Heart right ventricle (tissue), 16 donors: Measurements from ENCODE around the gene PCSK2. TPM values are rescaled to one million over a fixed set of nuclear protein-coding genes. Genes with fewer than 3 reads are reported as not detected.

ENCODE experiments used
- ATAC-seq, 8 donors: fragments of 200-7000 bp; cut with Tn5 transposase; one replicate each; pipeline ENCODE4 v1.9.1; 2020; ENCODE audit warnings: mild to moderate bottlenecking in 8 of 8, moderate library complexity in 8 of 8, moderate number of reproducible peaks in 1 of 8
- DNase-seq, 2 donors: peaks; one replicate each; pipeline ENCODE4 v3.0.0-alpha.2; 2020
- H3K27ac ChIP-seq, 10 donors: fragments of 200-600 bp; sonication (generic) in 2 of 10; one replicate each; pipeline versions ENCODE4 v1.5.0 to v1.8.0; 2020 to 2022; ENCODE audit warnings: mild to moderate bottlenecking in 3 of 10
- H3K27me3 ChIP-seq, 7 donors: fragments of 200-600 bp; one replicate each; pipeline ENCODE4 v1.8.0; 2021 to 2022; ENCODE audit warnings: mild to moderate bottlenecking in 2 of 7
- H3K36me3 ChIP-seq, 9 donors: fragments of 200-600 bp; sonication (generic) in 1 of 9; one replicate each; pipeline versions ENCODE4 v1.5.0 to v1.8.0; 2020 to 2022; ENCODE audit warnings: mild to moderate bottlenecking in 2 of 9
- H3K4me1 ChIP-seq, 9 donors: fragments of 200-600 bp; sonication (generic) in 1 of 9; one replicate each; pipeline versions ENCODE4 v1.5.0 to v1.8.0; 2020 to 2022; ENCODE audit warnings: mild to moderate bottlenecking in 4 of 9
- H3K4me3 ChIP-seq, 10 donors: fragments of 200-600 bp; sonication (generic) in 2 of 10; one replicate each; pipeline versions ENCODE4 v1.5.0 to v1.8.0; 2020 to 2022; ENCODE audit warnings: mild to moderate bottlenecking in 7 of 10, moderate library complexity in 2 of 10
- H3K9me3 ChIP-seq, 11 donors: fragments of 200-600 bp in 10 of 11; sonication (generic) in 2 of 11; one replicate each; pipeline versions ENCODE4 v1.5.0 to v1.8.0; 2013 to 2022; ENCODE audit warnings: mild to moderate bottlenecking in 2 of 11, control low read depth in 1 of 11, moderate library complexity in 1 of 11
- CTCF ChIP-seq, 9 donors: fragments of 200-600 bp; sonication (generic) in 2 of 9; IDR thresholded peaks; one replicate each; pipeline versions ENCODE4 v1.5.0 to v1.8.0; 2021 to 2022; ENCODE audit warnings: antibody characterized with exemption in 9 of 9, mild to moderate bottlenecking in 5 of 9, moderate library complexity in 1 of 9
- WGBS, 2 donors: extraction: QIAGEN DNeasy Blood & Tissue Kit; methylation state at CpG; one replicate each; pipeline ENCODE4 v1.1.7; 2013; ENCODE audit warnings: inconsistent platforms in 1 of 2; 5-methylcytosine and 5-hydroxymethylcytosine counted together
- intact Hi-C, 10 donors: fragments of 100-400 bp; cut with DNase I; formaldehyde crosslinking; loops; one replicate each; pipeline versions ENCODE4 v1.11.1 to v1.14.2; 2022
- polyA plus RNA-seq, 2 donors: library from polyadenylated mRNA; stranded (reverse); fragments of 200-250 nt; gene quantifications; one replicate each; pipeline ENCODE4 v1.2.3, GENCODE V29; 2013
- total RNA-seq, 10 donors: library from RNA; stranded (reverse); fragmentation: NEBNext Ultra II Directional in 3 of 10; extraction: Animal tissue kit (Norgen Biotek cat#: 25700) in 3 of 10; gene quantifications; one replicate each; pipeline versions ENCODE4 v1.2.1 to v1.2.4, GENCODE V29; 2021 to 2023
- donor health status: Arrhythmogenic right ventricular cardiomyopathy.
- donor health status: ischemic (EF 13 %, LVEDD 7.1; RV severe dilation, severe dysfunction).
- donor health status: healthy with polysubstance abuse.
- donor health status: DM: no; HTN: yes; CAD: no.
- donor health status: DM: no; HTN: no; CAD: no.
- donor health status: ischemic (EF 25% LVEDD 6.9; RV normal size, moderate dysfunction).
- donor health status: ischemic (EF 25% LVEDD 5.7; RV mildly dilated, moderate dysfunction).
- donor health status: healthy.
- donor health status: DM: yes; HTN: yes; CAD: no.
- donor health status: Ischemic cardiomyopathy.
- donor health status: ischemic (EF 35%, LVEDD 5.7; RV mildly dilated, moderate dysfunction).
- donor health status: nonischemic (EF 11% LVEDD 7.7; RV severe dilation, severe dysfunction).
- donor health status: DM: yes; HTN: yes; CAD: no.
- donor health status: PGD.
- donor health status: ischemic (EF 29% LVEDD 5.4; RV normal size, mild dysfunction).
- donor health status: nonischemic (EF 23%, LVEDD 6.1; RV moderate dilation, normal function).

PCSK2 gene
- total and polyA plus RNA-seq, 12 donors: 0.09 to 1.4 (median 0.66) TPM; not detected in 1

DNA sequence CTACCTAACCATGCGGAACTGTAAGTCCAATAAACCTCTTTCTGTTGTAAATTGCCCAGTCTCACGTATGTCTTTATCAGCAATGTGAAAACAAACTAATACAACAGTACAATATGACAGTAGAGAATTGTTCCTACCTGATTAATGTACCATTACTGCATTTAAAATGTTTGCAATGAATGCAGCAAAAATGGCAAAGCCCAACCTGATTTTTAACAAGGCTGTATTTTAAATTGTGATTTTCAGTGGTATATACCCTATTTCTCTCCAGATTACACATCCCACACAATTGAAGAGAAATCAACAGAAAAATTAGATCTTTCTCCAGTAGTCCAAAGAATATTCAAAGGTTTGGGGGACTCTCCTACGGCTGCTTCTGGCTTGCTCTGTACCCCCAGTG is 3.3 kb upstream of the PCSK2 start:
- no peaks in the 10 kb centered on the region for H3K36me3 ChIP-seq
- no peak for DNase-seq
- intact Hi-C loops: loop anchor here in 1 of 10 donors (10.0 kb wide), 1 partner anchor 59 kb away; no protein-coding TSS in a partner anchor
- peaks cover 0 to 17% (median 5%) of the 10 kb centered on the region in 9 donors for H3K4me1 ChIP-seq
- TF ChIP-seq CTCF (IDR thresholded peaks at IDR 0.05): no peak
- no peak overlapping the region for H3K4me3 ChIP-seq
- 63 to 72% methylated on average over 3 of the region's 3 CpGs for WGBS, 2 donors
- H3K27ac ChIP-seq: no peak overlapping the region
- H3K27me3 ChIP-seq: peaks cover 6 to 74% (median 51%) of the 10 kb centered on the region in 7 donors
- H3K9me3 ChIP-seq: no peaks in the 10 kb centered on the region
- no peak for ATAC-seq

DNA sequence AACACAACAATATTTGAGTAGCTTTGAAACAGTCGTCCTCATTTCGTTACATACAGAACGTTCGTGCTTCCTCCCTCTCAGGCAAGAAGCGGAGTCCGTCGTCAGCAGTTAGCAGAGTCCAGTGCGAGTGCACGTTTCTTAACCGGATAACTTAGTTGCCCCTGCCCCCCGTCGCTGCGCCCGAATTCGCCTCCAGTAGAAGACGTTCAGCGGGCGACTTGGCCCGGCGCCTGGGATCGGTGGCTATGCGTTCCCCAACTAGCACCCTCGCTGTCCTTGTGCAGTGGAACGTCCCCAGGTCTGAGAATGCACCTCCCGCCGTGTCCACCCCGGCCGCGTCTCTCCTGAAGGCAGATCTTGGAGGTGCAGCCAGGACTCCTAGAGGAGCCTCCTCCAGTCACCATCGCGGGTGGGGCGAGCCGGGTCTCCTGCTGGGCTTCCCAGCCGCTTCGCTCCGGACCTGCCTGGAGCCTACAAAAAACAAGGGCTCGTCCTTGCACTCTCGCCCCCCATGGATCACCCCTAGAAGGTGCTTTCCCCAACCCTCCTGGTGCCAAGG is 910 bp upstream of the PCSK2 start:
- H3K4me3 ChIP-seq: peak overlapping the region in 9 of 10 donors; percentile 19 to 42 (median 28)
- no peak overlapping the region for H3K27ac ChIP-seq
- no peaks in the 10 kb centered on the region for H3K36me3 ChIP-seq
- ATAC-seq (peak in 1 of 8 donors; percentile 14), DNase-seq (peak in 1 of 2 donors; percentile 8)
- no peak for TF ChIP-seq CTCF (IDR thresholded peaks at IDR 0.05)
- H3K9me3 ChIP-seq: no peaks in the 10 kb centered on the region
- H3K4me1 ChIP-seq: peaks cover 0 to 17% (median 5%) of the 10 kb centered on the region in 9 donors
- intact Hi-C loops: loop anchor here in 1 of 10 donors (10.0 kb wide), 1 partner anchor 61 kb away; no protein-coding TSS in a partner anchor
- WGBS, 2 donors: 2% methylated on average over 38 of the region's 38 CpGs
- H3K27me3 ChIP-seq: peaks cover 6 to 95% (median 64%) of the 10 kb centered on the region in 7 donors

DNA sequence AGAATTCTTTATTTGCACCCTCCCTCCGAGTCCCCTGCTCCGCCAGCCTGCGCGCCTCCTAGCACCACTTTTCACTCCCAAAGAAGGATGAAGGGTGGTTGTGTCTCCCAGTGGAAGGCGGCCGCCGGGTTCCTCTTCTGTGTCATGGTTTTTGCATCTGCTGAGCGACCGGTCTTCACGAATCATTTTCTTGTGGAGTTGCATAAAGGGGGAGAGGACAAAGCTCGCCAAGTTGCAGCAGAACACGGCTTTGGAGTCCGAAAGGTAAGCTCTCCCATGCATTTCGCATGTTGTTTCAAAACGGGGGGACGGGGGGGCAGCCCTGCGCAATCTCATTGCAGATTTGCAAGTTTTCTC is 357 bp downstream of the PCSK2 start:
- WGBS, 2 donors: 2% methylated on average over 17 of the region's 17 CpGs
- intact Hi-C loops: loop anchor here in 1 of 10 donors (10.0 kb wide), 1 partner anchor 62 kb away; no protein-coding TSS in a partner anchor
- ATAC-seq (no peak), DNase-seq (no peak)
- no peak for TF ChIP-seq CTCF (IDR thresholded peaks at IDR 0.05)
- peaks cover 6 to 94% (median 62%) of the 10 kb centered on the region in 7 donors for H3K27me3 ChIP-seq
- no peaks in the 10 kb centered on the region for H3K36me3 ChIP-seq
- H3K27ac ChIP-seq: no peak overlapping the region
- peak overlapping the region in 6 of 10 donors; percentile 11 to 37 (median 24) for H3K4me3 ChIP-seq
- H3K9me3 ChIP-seq: no peaks in the 10 kb centered on the region
- H3K4me1 ChIP-seq: peaks cover 0 to 17% (median 5%) of the 10 kb centered on the region in 9 donors

GRCh38 chr20:17227669-17228623 is 1.1 kb downstream of the PCSK2 start:
- WGBS, 2 donors: 3 to 4% methylated on average over 34 to 35 of the region's 35 CpGs
- Histone ChIP-seq H3K9me3 (no peaks in the 10 kb centered on the region), H3K4me3 (peak overlapping the region in 2 of 10 donors; percentile 5 to 36), H3K36me3 (no peaks in the 10 kb centered on the region), H3K4me1 (peaks cover 0 to 17% (median 5%) of the 10 kb centered on the region in 9 donors), H3K27ac (no peak overlapping the region), H3K27me3 (peaks cover 6 to 86% (median 62%) of the 10 kb centered on the region in 7 donors)
- DNase-seq (no peak), ATAC-seq (no peak)
- TF ChIP-seq CTCF (IDR thresholded peaks at IDR 0.05): no peak
- intact Hi-C loops: loop anchor here in 1 of 10 donors (10.0 kb wide), 1 partner anchor 63 kb away; no protein-coding TSS in a partner anchor
